IMR-90 (cell line): ENCODE measurements around the gene ING2. TPM values are rescaled to one million over a fixed set of nuclear protein-coding genes. Genes with fewer than 3 reads are reported as not detected.

Experiments
- ATAC-seq: fragments of 200-7000 bp; cut with Tn5 transposase; 2 replicates; pipeline ENCODE4 v1.9.1; 2020; ENCODE audit warnings: low read depth, mild to moderate bottlenecking, moderate library complexity
- BruUV-seq: library from RNA; stranded (reverse); fragments of 400-500 nt; replicated peaks from 2 replicates; lab custom pipeline; 2021; lab: Mats Ljungman, UMichigan
- CTCF ChIA-PET: fragments of 300-600 bp; formaldehyde crosslinking; extraction: SDS; loops from one replicate; lab custom pipeline; 2021; ENCODE audit warnings: antibody characterized with exemption; lab: Yijun Ruan, JAX
- POLR2A ChIA-PET: fragments of 300-600 bp; sonication (Branson Sonifier 250); formaldehyde crosslinking; loops from one replicate; lab custom pipeline; 2022; ENCODE audit warnings: antibody characterized with exemption; ENCODE audit not compliant: unreplicated experiment; lab: Charles Lee
- DNase-seq: peaks from one replicate; pipeline ENCODE4 v3.0.0; 2013
- H2AFZ ChIP-seq: replicated peaks from 2 replicates; pipeline ENCODE3; 2013; ENCODE audit warnings: low read length, mild to moderate bottlenecking; ENCODE audit not compliant: poor library complexity
- H2AK5ac ChIP-seq: 2 replicates; pipeline ENCODE4 v1.6.1; 2013; ENCODE audit warnings: low read depth, low read length, inconsistent platforms
- H2AK9ac ChIP-seq: replicated peaks from 2 replicates; pipeline ENCODE3; 2013; ENCODE audit warnings: mild to moderate bottlenecking, low read depth, low read length, moderate library complexity; ENCODE audit not compliant: poor library complexity
- H2BK120ac ChIP-seq: 2 replicates; pipeline ENCODE4 v1.6.1; 2013; ENCODE audit warnings: low read depth, low read length, inconsistent platforms
- H2BK15ac ChIP-seq: 3 replicates; pipeline ENCODE4 v1.6.1; 2013; ENCODE audit warnings: low read depth, low read length, inconsistent platforms
- H2BK20ac ChIP-seq: 2 replicates; pipeline ENCODE4 v1.6.1; 2013; ENCODE audit warnings: low read depth, mild to moderate bottlenecking, inconsistent platforms, low read length, moderate library complexity
- H2BK5ac ChIP-seq: 2 replicates; pipeline ENCODE4 v1.6.1; 2013; ENCODE audit warnings: mild to moderate bottlenecking, low read depth, low read length, inconsistent platforms; ENCODE audit not compliant: poor library complexity, severe bottlenecking
- H3K14ac ChIP-seq: replicated peaks from 2 replicates; pipeline ENCODE4 v1.6.1; 2013; ENCODE audit warnings: low read depth, low read length, inconsistent platforms
- H3K18ac ChIP-seq: 2 replicates; pipeline ENCODE4 v1.6.1; 2013; ENCODE audit warnings: low read depth, low read length, control low read depth
- H3K23ac ChIP-seq: 2 replicates; pipeline ENCODE4 v1.6.1; 2013; ENCODE audit warnings: low read depth, low read length, inconsistent platforms
- H3K27ac ChIP-seq: 2 replicates; pipeline ENCODE4 v1.5.1; 2013; ENCODE audit warnings: mild to moderate bottlenecking, control low read depth, low read length; ENCODE audit not compliant: insufficient read depth
- H3K27me3 ChIP-seq: 2 replicates; pipeline ENCODE4 v1.6.1; 2013; ENCODE audit warnings: low read length; ENCODE audit not compliant: control insufficient read depth, insufficient read depth
- H3K36me3 ChIP-seq: 2 replicates; pipeline ENCODE4 v1.6.1; 2013; ENCODE audit warnings: low read length, mixed read lengths; ENCODE audit not compliant: control insufficient read depth, insufficient read depth
- H3K4ac ChIP-seq: 2 replicates; pipeline ENCODE4 v1.6.1; 2013; ENCODE audit warnings: low read depth, low read length, inconsistent platforms
- H3K4me1 ChIP-seq: 2 replicates; pipeline ENCODE4 v1.6.1; 2013; ENCODE audit warnings: low read length, mixed read lengths; ENCODE audit not compliant: control insufficient read depth, insufficient read depth
- H3K4me2 ChIP-seq: 2 replicates; pipeline ENCODE4 v1.6.1; 2013; ENCODE audit warnings: low read depth, mild to moderate bottlenecking, control low read depth, low read length, moderate library complexity
- H3K4me3 ChIP-seq: 2 replicates; pipeline ENCODE4 v1.5.1; 2013; ENCODE audit warnings: low read depth, mild to moderate bottlenecking, control low read depth, low read length, moderate library complexity; ENCODE audit not compliant: insufficient read depth
- H3K56ac ChIP-seq: 2 replicates; pipeline ENCODE4 v1.6.1; 2013; ENCODE audit warnings: low read length, inconsistent platforms; ENCODE audit not compliant: insufficient read depth; ENCODE audit errors: extremely low read depth
- H3K79me1 ChIP-seq, 2 experiments: 2 replicates each; pipeline ENCODE4 v1.6.1; 2013; ENCODE audit warnings: low read length in 2 of 2, inconsistent platforms in 1 of 2, low read depth in 1 of 2
- H3K9ac ChIP-seq: 2 replicates; pipeline ENCODE4 v1.6.1; 2013; ENCODE audit warnings: low read depth, low read length, control low read depth
- H3K9me1 ChIP-seq: 2 replicates; pipeline ENCODE4 v1.6.1; 2013; ENCODE audit warnings: low read length, inconsistent platforms; ENCODE audit not compliant: insufficient read depth
- H3K9me3 ChIP-seq: 2 replicates; pipeline ENCODE4 v1.6.1; 2013; ENCODE audit warnings: low read length; ENCODE audit not compliant: control insufficient read depth, insufficient read depth
- H4K20me1 ChIP-seq: 2 replicates; pipeline ENCODE4 v1.6.1; 2013; ENCODE audit warnings: low read length, inconsistent platforms; ENCODE audit not compliant: insufficient read depth
- H4K5ac ChIP-seq: 2 replicates; pipeline ENCODE4 v1.6.1; 2013; ENCODE audit warnings: mild to moderate bottlenecking, low read depth, low read length, control low read depth
- H4K8ac ChIP-seq, 2 experiments: 2 replicates each; pipeline ENCODE4 v1.6.1; 2013; ENCODE audit warnings: low read depth in 2 of 2, low read length in 2 of 2, control low read depth in 1 of 2, inconsistent platforms in 1 of 2
- H4K91ac ChIP-seq: 2 replicates; pipeline ENCODE4 v1.6.1; 2013; ENCODE audit warnings: low read depth, low read length, inconsistent platforms; ENCODE audit not compliant: insufficient read depth
- BHLHE40 ChIP-seq: fragments of 150-350 bp; IDR thresholded peaks from 2 replicates; pipeline ENCODE4 v1.6.1; 2016; ENCODE audit warnings: mild to moderate bottlenecking, low read depth, low read length
- MAFK ChIP-seq: IDR thresholded peaks from 2 replicates; pipeline ENCODE4 v1.6.1; 2012; ENCODE audit warnings: low read depth, low read length, improper control_type of control experiment
- NFE2L2 ChIP-seq: fragments of 150-350 bp; IDR thresholded peaks from 2 replicates; pipeline ENCODE4 v1.6.1; 2016; ENCODE audit warnings: low read depth, mild to moderate bottlenecking, low read length
- RFX5 ChIP-seq: IDR thresholded peaks from 2 replicates; pipeline ENCODE4 v1.8.0; 2012; ENCODE audit warnings: low read depth, mild to moderate bottlenecking, low read length, moderate library complexity
- WGBS, 2 experiments: methylation state at CpG; one replicate each; pipeline versions ENCODE4 v1.1.5 to v1.1.7; 2013; ENCODE audit warnings: missing lambda C conversion rate in 2 of 2; ENCODE audit not compliant: insufficient read length in 1 of 2; ENCODE audit errors: extremely low coverage in 2 of 2; 5-methylcytosine and 5-hydroxymethylcytosine counted together
- dilution Hi-C: fragments of 300-500 bp; cut with HindIII; formaldehyde crosslinking; loops from one replicate; pipeline ENCODE4 v1.14.3; 2018; ENCODE audit warnings: low sequenced_read_pairs; ENCODE audit not compliant: unreplicated experiment
- in situ Hi-C: fragments of 300-500 bp; cut with MboI; formaldehyde crosslinking; loops from 3 replicates; pipeline ENCODE4 v1.14.3; 2019; ENCODE audit warnings: low sequenced_read_pairs, inconsistent platforms, mixed read lengths
- intact Hi-C: fragments of 100-400 bp; cut with micrococcal nuclease; formaldehyde crosslinking; loops from 2 replicates; pipeline ENCODE4 v1.10.0; 2022
- polyA plus RNA-seq, 3 experiments: library from polyadenylated mRNA; depleted of rRNA; stranded (reverse); fragments of >200 nt; gene quantifications; 2 replicates each; pipeline ENCODE4 v1.2.3, GENCODE V29; 2012; ENCODE audit warnings: low replicate concordance in 1 of 3
- total RNA-seq: library from RNA; depleted of rRNA; stranded (reverse); fragments of >200 nt; gene quantifications from 2 replicates; pipeline ENCODE4 v1.2.3, GENCODE V29; 2012

ING2 gene
- total and polyA plus RNA-seq, 2 of the 4 experiments (the other 2 are of a cell fraction) = 2.5 to 9.5 TPM

DNA sequence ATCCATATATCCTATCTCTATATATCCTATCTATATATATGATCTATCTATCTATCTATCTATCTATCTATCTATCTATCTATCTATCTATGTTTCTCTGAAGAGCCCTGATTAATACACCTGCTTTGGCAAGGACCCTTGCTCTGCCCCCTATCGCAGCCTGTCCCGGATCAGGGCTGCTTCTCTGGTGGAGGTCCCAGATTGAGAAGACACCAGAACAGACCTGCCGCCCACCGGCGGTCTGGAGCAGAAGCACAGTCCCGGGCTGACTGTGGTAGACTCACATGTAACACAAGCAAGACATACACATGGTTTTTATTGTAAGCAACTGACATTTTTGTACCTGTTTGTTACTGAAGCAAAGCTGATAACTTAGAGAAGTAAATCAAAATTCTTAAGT is 52.8 kb downstream of the ING2 start:
- no peak overlapping the region for H3K23ac ChIP-seq
- no peaks in the 10 kb centered on the region for H3K79me1 ChIP-seq
- peaks cover 2% of the 10 kb centered on the region for H3K27me3 ChIP-seq
- H4K20me1 ChIP-seq = no peaks in the 10 kb centered on the region
- no peak overlapping the region for H2BK20ac ChIP-seq
- in situ Hi-C loops = no loop called here
- no peaks in the 10 kb centered on the region for H3K9me1 ChIP-seq
- H2AK5ac ChIP-seq = no peak overlapping the region
- no peaks in the 10 kb centered on the region for H3K36me3 ChIP-seq
- no peak for TF ChIP-seq MAFK
- TF ChIP-seq NFE2L2 = no peak
- no peak for TF ChIP-seq BHLHE40
- no peak for TF ChIP-seq RFX5
- no peak overlapping the region for H3K18ac ChIP-seq
- CTCF ChIA-PET = no interaction called here
- no peak overlapping the region for H2AK9ac ChIP-seq
- no peak overlapping the region for H3K27ac ChIP-seq
- dilution Hi-C loops = no loop called here
- H2BK15ac ChIP-seq = no peak overlapping the region
- POLR2A ChIA-PET = no interaction called here
- no peak overlapping the region for H4K8ac ChIP-seq
- no peak overlapping the region for H4K5ac ChIP-seq
- no peak overlapping the region for H3K4me3 ChIP-seq
- no peak overlapping the region for H2BK120ac ChIP-seq
- no peak overlapping the region for H3K4ac ChIP-seq
- H4K91ac ChIP-seq = no peak overlapping the region
- ATAC-seq (no peak), DNase-seq (no peak)
- no TSS peak for BruUV-seq
- peaks cover 4% of the 10 kb centered on the region for H3K9me3 ChIP-seq
- WGBS, 2 experiments = no CpG with 5 or more reads among the region's 6 CpGs
- no peak overlapping the region for H2AFZ ChIP-seq
- no peak overlapping the region for H2BK5ac ChIP-seq
- H3K56ac ChIP-seq = no peak overlapping the region
- intact Hi-C loops = no loop called here
- H3K4me1 ChIP-seq = no peaks in the 10 kb centered on the region; the same call in 1 of the 2 replicates
- H3K9ac ChIP-seq = no peak overlapping the region
- no peak overlapping the region for H3K14ac ChIP-seq
- no peak overlapping the region for H3K4me2 ChIP-seq
